ENCODE measurements around the gene SLC6A17.

The SLC6A17 gene

GRCh38 chr1:110112656-110113055 is 37.6 kb upstream of the SLC6A17 start:
- DNase-seq (ENCODE audit: low read depth), result no peak
- H3K4me3 ChIP-seq (ENCODE audit: low read depth, low read length), result no peak overlapping the region
- TF ChIP-seq, protein P1, sequence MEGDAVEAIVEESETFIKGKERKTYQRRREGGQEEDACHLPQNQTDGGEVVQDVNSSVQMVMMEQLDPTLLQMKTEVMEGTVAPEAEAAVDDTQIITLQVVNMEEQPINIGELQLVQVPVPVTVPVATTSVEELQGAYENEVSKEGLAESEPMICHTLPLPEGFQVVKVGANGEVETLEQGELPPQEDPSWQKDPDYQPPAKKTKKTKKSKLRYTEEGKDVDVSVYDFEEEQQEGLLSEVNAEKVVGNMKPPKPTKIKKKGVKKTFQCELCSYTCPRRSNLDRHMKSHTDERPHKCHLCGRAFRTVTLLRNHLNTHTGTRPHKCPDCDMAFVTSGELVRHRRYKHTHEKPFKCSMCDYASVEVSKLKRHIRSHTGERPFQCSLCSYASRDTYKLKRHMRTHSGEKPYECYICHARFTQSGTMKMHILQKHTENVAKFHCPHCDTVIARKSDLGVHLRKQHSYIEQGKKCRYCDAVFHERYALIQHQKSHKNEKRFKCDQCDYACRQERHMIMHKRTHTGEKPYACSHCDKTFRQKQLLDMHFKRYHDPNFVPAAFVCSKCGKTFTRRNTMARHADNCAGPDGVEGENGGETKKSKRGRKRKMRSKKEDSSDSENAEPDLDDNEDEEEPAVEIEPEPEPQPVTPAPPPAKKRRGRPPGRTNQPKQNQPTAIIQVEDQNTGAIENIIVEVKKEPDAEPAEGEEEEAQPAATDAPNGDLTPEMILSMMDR (IDR thresholded peaks at IDR 0.05; ENCODE audit: low read depth, low read length, missing control alignments), result no peak

- TF ChIP-seq, protein P1 (IDR thresholded peaks at IDR 0.05; ENCODE audit: low read depth, low read length, missing control alignments), result no peak
- DNase-seq (ENCODE audit: low read depth), result no peak
Measured at GRCh38 chr1:110113551-110113950, 36.7 kb upstream of the SLC6A17 start.

DNA sequence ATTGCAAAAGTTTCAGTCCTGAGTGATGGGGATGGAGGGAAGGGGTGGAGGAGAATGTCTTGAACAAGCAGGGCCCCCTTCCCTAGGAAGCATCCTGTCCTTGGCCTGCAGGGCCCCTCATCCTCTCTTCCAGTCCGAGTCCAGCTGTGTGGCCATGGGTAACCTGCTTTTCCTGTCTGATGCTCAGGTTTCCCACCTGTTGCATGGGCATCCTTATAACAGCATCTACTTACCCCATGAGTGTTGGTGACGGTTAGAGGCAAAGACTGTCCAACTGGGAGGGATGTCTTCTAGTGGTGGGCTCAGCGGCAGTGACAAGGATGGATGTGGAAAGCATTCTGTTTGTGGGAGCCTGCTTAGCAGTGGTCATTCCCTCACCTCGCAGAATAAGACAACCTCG is 36.1 kb upstream of the SLC6A17 start:
- TF ChIP-seq, protein P1 (IDR thresholded peaks at IDR 0.05; ENCODE audit: low read depth, low read length, missing control alignments), result no peak
- no peak overlapping the region for H3K4me3 ChIP-seq (ENCODE audit: low read depth, low read length)
- no peak for DNase-seq (ENCODE audit: low read depth)

More at GRCh38 chr1:110113551-110113950, 36.7 kb upstream of the SLC6A17 start:
- no peak overlapping the region for H3K4me3 ChIP-seq (ENCODE audit: low read depth, low read length)

DNA sequence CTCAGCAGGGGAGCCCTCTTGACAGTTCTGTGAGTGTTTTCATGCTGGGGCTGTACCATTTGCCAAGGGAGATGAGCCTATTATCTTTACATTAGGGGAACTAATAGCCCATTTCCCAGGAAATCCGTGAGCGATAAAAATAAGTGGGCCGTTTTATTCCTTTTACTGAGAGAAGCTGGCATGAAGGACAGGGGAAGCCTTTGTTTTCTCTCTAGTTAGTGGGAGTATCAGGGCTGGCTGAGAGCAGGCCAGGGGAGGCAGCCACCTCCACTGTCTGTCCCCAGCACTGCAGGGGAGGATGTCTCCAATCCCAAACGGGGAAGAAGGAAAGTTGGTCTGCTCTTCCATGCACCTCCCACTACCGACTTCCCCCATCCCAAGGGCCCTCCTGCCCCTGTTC is 35.5 kb upstream of the SLC6A17 start:
- TF ChIP-seq, protein P1 (IDR thresholded peaks at IDR 0.05; ENCODE audit: low read depth, low read length, missing control alignments), result no peak
- no peak overlapping the region for H3K4me3 ChIP-seq (ENCODE audit: low read depth, low read length)
- no peak for DNase-seq (ENCODE audit: low read depth)

DNA sequence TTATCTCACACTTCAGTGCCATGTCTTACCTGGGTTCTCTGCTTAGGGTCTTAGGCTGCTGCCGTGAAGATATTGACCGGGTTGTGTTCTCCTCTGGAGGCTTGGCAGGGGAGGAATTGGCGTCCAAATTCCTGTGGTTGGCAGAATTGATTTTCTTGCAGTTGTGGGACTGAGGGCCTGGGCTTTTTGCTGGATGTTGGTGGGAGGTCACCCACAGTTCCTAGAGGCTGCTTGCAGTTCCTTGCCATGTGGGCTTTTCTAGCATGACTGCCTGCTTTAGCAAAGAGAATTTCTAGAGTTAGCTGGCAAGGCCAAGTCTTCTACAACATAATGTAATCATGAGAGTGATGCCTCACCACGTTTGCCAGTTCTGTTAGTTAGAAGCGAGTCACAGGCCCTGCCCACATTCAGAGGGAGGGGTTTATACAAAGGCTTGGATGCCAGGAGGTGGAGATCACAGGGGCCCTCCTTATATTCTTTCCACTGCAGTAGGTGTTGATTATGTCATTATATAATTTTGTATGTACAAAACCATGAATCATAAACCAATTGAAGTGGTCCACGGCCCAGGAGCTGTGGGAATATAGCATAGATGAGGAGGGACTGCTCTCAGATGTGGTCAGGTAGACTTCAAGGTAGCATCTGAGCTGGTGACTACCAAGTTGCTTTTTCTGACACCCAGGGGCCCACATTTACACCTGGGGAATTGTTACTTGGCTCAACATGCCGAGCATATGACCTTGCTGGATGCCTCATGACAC is 31.5 kb upstream of the SLC6A17 start:
- TF ChIP-seq, protein P1 (IDR thresholded peaks at IDR 0.05; ENCODE audit: low read depth, low read length, missing control alignments), result no peak
- H3K4me3 ChIP-seq (ENCODE audit: low read depth, low read length), result no peak overlapping the region
- DNase-seq (ENCODE audit: low read depth), result no peak

- H3K4me3 ChIP-seq (ENCODE audit: low read depth, low read length), result no peak overlapping the region
- TF ChIP-seq, protein P1 (IDR thresholded peaks at IDR 0.05; ENCODE audit: low read depth, low read length, missing control alignments), result no peak
- no peak for DNase-seq (ENCODE audit: low read depth)
Measured at GRCh38 chr1:110119843-110120242, 30.5 kb upstream of the SLC6A17 start.

Data from GM12864 (cell line).